H1 (cell line): ENCODE data around the gene FAR2. TPM values are rescaled to one million over a fixed set of nuclear protein-coding genes. Genes with fewer than 3 reads are reported as not detected.

ENCODE experiments used
- CHD7 ChIP-seq: fragments of 300-600 bp; sonication (generic); IDR thresholded peaks from 2 replicates; pipeline ENCODE4 v1.7.1; 2012; ENCODE audit warnings: low read length, moderate library complexity, mild to moderate bottlenecking, inconsistent platforms; ENCODE audit not compliant: insufficient replicate concordance
- GTF2F1 ChIP-seq: IDR thresholded peaks from 2 replicates; pipeline ENCODE4 v1.6.1; 2012; ENCODE audit warnings: low read depth, low read length, improper control_type of control experiment, borderline replicate concordance
- HDAC6 ChIP-seq: IDR thresholded peaks from one replicate; pipeline ENCODE4 v1.7.1; 2012; ENCODE audit warnings: low read depth, mild to moderate bottlenecking, inconsistent platforms, low read length, moderate library complexity
- KDM4A ChIP-seq: IDR thresholded peaks from one replicate; pipeline ENCODE4 v1.7.1; 2012; ENCODE audit warnings: low read depth, mild to moderate bottlenecking, moderate library complexity, low read length, inconsistent platforms; ENCODE audit not compliant: severe bottlenecking
- PHF8 ChIP-seq: fragments of 200-600 bp; sonication (generic); conservative IDR thresholded peaks from 2 replicates; pipeline ENCODE4 v1.7.1; 2012; ENCODE audit warnings: low read depth, mild to moderate bottlenecking, inconsistent platforms, low read length, moderate library complexity
- RBBP5 ChIP-seq: IDR thresholded peaks from 2 replicates; pipeline ENCODE4 v1.7.1; 2012; ENCODE audit warnings: low read depth, mild to moderate bottlenecking, inconsistent platforms, low read length, moderate library complexity, borderline replicate concordance
- SUZ12 ChIP-seq: fragments of 200-600 bp; sonication (generic); IDR thresholded peaks from 2 replicates; pipeline ENCODE4 v1.6.1; 2012; ENCODE audit warnings: mild to moderate bottlenecking, inconsistent platforms, low read length, moderate library complexity, mixed read lengths
- TAF7 ChIP-seq: optimal IDR thresholded peaks from 2 replicates; pipeline ENCODE3; 2011; ENCODE audit warnings: low read depth, mild to moderate bottlenecking, inconsistent platforms, low read length, moderate library complexity, borderline replicate concordance
- polyA plus RNA-seq, 7 experiments: library from polyadenylated mRNA; depleted of rRNA in 3 of 7; stranded (reverse) in 5 of 7; unstranded in 2 of 7; fragments of >200 nt in 5 of 7; fragments of 200-250 nt in 2 of 7; gene quantifications; 1 replicate in 5 of 7; 2 replicates in 1 of 7; 4 replicates in 1 of 7; pipeline versions ENCODE4 v1.2.1 to v1.2.3, GENCODE V29; 2011 to 2013; ENCODE audit warnings: missing spikeins in 2 of 7, mixed read lengths in 2 of 7
- total RNA-seq: library from RNA; stranded (reverse); fragmentation: NEBNext Ultra II Directional; extraction: Animal tissue kit (Norgen Biotek cat#: 25700); gene quantifications from 2 replicates; pipeline ENCODE4 v1.2.1, GENCODE V29; 2021
- TF ChIP-seq, protein P1 (sequence below): IDR thresholded peaks from 2 replicates; pipeline ENCODE4 v1.6.1; 2012; ENCODE audit warnings: inconsistent platforms

FAR2 gene
- total and polyA plus RNA-seq, 2 of the 8 experiments (the other 6 are each of a cell fraction or from before 2014, with no cell fraction given), result 24.0 to 24.1 TPM

DNA sequence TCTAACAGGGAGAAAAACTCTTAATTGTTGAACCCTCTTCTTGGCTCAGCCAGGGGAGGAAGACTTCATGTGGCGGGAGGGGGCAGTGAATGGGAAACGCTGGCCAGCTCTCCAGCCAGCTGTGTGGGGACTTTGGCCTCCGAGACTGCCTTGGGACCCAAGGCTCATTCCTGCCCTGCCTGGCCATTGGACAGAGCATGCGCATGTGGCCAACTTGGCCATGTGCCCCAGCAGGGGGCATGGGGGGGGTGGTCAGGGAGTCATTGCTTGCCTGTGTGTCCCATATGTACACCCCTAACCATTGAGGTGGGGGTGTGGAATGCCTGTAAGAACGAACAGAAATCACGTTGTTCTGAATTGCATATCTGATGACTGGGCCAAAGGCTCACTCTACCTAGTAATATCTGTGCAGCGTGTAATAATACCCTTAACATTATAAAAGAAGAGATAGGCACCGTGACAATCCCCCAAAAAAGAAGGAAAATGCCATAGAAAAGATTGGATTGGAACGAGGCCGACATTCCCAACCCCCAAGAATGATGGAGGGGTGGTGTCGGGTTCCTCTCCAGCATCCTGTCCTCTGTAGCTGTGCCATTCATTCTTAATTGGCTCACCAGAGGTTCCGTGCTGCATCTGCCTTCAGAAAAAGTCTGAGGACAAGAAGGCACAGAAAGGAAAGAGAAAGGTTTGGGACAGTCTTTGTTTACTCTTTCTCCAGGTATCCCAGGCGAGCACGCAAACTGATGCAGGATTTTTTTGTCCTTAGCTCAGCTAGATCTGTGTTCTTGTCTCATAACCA lies 3.5 kb upstream of the FAR2 start (continued):
- TF ChIP-seq PHF8 (no peak), SUZ12 (no peak), GTF2F1 (no peak), KDM4A (no peak), CHD7 (no peak), HDAC6 (no peak), RBBP5 (no peak), TAF7 (no peak)
- TF ChIP-seq, protein P1, sequence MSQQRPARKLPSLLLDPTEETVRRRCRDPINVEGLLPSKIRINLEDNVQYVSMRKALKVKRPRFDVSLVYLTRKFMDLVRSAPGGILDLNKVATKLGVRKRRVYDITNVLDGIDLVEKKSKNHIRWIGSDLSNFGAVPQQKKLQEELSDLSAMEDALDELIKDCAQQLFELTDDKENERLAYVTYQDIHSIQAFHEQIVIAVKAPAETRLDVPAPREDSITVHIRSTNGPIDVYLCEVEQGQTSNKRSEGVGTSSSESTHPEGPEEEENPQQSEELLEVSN, result peak; percentile 34; the same call in 1 of the 2 replicates
